NCI-H1105 (cell line): ENCODE results near the gene METRNL.

ENCODE experiments used
- DNase-seq: peaks from one replicate; lab custom pipeline; 2025; lab: John Stamatoyannopoulos, UW

The METRNL gene

DNA sequence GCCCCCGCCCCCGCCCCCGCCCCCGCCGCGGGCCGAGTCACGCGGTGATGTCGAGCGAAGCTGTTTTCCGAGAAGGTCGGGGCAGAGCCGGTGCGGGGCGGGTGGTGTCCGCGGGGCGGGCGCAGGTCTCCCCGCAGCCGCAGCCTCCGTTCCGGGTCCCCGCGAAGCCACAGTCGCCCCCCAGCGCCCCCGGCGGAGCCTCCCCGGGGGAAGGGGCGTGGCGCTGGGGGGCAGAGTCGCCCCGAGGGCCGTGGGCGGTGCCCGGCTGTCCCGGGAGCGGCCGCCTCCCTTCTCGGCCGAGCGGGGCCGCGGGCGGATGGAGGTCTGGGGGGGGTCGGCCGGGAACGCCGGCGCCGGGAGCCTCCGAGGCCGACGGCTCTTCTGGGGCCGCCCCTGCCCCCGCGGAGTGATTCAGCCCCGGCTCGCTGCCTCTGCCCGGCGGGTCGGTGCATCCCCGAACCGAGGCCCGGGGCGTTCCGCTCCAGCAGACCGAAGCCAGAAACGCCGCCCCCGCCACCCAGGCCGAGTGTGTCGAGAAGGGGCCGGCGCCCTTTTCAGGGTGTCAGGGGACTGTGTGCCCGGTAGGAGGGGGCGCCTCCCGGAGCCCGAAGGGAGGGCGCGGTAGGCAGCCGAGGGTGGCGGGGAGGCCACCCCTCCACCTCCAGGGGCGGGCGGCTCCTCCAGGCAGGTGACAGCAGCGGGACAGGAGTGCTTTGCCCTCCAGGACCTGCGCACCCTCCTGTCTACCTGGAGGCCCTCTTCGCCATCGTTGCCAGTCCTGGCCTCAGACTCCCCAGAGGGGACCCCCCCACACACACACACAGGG, 1.7 kb downstream of the METRNL start:
- DNase-seq = no peak

DNA sequence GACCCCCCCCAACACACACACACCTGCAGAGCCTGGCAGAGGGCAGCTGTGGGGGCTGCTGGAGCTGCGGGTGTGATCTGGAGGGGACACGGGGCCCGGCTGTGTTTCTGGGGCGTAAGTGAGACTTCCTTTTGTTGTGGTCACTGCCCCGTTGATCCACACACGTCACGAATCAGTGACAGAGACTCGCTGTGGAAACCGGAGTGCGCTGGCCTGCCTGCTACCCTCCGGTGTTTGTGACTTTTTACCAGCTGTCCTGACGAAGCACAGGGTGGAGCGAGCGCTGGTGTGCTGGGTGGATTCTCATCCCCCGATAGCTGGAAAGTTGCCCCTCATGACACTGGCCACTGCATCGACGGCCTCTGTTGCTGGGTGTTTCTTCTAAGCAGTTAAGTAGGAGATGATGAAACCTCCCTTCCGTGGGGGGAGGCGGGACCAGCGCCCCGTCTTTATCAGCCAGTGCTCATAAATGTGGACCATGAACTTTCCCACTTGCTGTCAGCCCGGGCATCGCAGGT, 2.3 kb downstream of the METRNL start:
- no peak for DNase-seq

DNA sequence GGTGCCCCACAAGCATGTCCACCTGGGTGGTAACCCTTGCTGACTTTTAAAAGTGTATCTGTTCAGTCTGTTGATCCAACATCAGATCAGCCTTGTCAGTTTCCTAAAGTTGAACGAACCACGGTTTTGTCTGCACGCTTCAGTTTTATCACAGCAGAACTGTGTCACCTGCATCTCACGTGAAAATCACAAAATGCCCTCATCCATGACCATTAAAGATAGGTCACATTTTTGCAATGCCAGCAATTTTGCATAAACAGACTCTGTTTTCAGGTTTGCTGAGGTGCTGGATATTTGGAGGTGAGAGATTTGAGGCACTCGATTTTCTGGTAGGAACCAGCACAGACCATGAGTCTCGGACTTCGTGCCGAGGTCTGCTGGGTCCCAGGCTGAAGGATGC, 3.0 kb downstream of the METRNL start:
- no peak for DNase-seq

DNA sequence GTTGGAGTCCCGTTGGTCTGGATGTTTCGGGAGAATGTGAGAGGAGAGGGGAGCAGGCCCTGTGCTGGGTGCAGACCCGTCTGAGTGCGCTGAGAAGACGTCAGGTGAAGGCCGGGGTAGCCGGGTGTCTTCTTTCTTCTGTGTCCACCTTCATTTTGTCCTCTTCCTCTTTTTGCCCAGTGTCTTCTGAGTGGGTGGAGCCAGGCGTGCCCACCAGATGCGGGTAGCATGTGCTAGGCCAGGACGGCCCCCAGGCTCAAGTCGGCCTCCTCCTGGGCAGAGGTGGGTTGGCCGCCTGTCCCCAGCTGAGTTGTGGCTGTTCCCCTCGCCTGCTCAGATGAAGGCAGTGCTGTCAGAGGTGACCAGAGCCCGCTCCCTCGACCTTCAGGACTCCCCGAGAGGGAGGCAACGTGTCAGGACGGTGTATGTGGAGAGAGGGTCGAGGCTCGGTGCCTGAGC, 3.5 kb downstream of the METRNL start:
- DNase-seq = no peak

DNA sequence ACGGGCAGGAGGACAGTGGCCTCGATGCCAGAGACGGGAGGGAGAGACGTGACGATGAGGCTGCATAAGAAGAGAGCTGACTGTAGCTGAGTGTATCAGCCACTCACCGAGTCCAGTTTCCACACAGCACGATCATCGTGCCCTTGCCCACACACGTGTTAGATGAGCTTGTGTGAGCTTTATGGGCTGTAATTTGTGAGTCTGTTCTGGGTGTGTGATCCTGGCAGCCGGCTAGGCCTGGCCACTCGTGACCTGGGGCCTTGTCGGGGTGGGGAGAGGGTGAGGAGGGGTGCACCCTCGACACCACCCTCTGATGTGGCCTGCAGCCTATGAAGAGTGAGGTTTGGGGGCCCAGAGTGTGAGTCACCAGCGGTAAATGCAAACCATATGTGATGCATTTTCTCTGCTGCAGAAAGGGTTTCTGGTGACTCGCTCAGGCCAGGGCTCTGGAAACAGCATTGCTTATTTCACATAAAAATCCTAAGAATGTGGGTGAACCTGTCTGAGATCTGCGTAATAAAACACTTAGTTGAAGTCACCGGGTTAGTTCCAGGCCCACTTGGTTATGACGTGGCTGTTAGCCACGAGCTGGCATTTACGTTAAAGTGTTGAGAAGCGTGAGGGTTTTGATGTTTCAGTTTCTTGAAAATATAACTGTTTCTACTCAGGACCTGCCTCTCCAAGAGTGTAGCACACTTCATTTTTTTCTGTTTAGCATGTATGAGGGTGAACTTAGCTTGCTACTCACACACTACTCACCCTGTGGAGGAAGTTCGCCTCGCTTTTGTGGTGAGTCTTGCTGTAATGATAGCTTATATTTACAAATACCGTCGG, 4.2 kb downstream of the METRNL start:
- DNase-seq = no peak

DNA sequence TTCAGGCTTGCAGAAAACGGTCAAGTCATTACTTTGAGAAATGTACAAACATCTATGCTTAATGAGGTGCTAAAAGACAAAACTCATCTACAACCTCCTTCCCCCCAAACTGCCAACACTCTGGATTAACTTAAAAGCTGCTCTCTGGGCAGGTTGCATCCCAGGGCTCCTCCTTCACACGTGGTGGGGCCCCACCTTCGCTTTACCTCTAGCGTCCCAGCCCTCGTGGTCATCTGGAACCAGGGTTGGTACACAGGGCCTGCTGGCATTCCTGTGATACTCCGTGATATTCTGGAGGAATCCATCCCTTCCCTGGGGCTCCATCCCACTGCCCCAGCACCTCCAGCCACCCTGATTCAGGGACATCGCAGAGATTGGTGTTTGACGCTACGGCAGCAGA, 4.8 kb downstream of the METRNL start:
- no peak for DNase-seq

DNA sequence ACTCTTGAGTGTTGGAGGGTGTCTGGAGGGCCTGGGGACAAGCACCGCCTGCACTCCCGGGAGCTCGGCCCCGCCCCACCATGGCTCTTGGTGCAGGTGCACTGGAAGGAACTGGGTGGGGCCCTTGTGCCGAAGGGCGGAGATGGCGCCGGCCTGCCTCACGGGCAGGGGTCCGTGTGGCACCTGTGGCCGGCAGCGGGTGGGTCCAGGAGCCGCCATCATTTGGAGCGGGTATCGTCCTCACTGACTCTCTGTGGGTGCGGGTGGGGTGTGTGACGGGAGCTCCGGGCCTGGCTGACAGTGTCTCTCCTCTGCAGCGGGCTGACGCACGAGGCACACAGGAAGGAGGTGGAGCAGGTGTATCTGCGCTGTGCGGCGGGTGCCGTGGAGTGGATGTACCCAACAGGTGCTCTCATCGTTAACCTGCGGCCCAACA, 5.2 kb downstream of the METRNL start:
- no peak for DNase-seq

DNA sequence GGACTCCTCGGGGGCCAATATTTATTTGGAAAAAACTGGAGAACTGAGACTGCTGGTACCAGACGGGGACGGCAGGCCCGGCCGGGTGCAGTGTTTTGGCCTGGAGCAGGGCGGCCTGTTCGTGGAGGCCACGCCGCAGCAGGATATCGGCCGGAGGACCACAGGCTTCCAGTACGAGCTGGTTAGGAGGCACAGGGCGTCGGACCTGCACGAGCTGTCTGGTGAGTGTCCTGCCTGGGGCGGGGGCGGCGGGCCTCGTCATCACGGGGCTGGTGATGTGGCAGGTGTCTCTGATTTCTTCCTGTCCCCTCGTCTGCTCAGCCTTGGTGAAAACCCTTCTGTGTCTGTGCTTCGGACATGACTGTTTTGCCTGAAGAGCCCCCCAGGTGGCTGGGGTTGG, 5.7 kb downstream of the METRNL start:
- DNase-seq = no peak

DNA sequence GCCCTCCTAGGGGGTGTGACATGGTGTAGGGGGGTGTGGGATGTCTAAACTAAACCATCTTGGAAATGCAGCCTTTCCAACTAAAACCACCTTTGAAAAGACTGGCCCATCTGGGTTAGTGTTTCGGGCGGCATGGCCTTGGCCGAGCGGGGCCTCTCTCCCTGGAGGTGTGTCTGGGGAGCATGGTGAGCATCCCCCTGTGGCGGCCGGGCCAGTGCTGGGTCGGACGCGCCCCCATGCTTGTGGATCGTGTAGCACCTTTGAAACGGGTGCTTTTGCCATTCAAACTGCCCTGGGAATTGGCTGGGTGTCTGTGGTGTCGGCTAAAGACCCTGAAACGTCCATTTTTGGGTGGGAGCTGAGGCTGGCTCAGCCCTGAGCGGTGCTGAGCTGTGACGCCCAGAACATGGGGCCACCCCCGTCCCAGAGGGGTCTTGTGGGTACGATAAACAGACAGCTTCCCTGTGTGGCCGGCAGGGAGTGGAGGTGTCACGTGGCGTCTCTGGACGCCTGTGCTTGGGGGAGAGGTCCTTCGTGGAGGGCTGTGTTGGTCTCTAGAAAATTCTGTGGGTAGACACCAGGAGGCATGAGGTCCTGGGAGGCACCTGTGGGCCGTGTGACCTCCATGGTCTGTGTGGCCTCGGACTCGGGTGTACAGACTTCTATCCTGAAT, 6.3 kb downstream of the METRNL start:
- no peak for DNase-seq

DNA sequence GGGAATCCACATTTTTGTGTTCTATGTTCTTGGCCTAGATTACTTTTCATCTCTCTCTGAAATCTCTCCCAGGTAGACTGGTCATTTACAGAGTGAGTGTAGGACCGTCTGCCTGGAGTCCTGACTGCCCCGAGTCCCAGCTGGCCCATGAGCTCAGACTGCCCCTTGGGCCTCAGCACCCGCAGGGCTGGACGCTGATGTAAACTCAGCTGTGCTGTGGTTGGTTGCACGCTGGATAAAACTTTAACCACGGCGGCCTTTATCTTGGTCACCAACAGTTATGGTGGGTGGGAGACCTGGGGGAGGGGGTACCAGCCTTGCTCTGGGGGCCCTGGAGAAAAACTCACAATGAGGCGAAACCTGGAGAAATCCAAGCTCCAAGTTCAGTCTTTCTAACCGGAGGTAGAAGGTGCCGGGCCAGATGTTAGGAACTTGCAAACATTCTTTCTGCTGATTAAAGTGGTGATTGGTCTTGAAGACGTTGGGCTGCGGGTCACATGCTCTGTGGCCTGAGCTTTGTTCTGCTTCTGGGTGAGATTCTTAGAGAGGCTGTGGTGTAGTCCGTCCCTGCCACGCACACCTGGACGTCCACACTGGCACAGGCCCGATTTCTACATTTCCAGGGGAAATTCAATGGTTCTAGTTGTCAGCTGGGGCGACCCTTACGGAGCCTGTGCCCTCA, 6.9 kb downstream of the METRNL start:
- no peak for DNase-seq

DNA sequence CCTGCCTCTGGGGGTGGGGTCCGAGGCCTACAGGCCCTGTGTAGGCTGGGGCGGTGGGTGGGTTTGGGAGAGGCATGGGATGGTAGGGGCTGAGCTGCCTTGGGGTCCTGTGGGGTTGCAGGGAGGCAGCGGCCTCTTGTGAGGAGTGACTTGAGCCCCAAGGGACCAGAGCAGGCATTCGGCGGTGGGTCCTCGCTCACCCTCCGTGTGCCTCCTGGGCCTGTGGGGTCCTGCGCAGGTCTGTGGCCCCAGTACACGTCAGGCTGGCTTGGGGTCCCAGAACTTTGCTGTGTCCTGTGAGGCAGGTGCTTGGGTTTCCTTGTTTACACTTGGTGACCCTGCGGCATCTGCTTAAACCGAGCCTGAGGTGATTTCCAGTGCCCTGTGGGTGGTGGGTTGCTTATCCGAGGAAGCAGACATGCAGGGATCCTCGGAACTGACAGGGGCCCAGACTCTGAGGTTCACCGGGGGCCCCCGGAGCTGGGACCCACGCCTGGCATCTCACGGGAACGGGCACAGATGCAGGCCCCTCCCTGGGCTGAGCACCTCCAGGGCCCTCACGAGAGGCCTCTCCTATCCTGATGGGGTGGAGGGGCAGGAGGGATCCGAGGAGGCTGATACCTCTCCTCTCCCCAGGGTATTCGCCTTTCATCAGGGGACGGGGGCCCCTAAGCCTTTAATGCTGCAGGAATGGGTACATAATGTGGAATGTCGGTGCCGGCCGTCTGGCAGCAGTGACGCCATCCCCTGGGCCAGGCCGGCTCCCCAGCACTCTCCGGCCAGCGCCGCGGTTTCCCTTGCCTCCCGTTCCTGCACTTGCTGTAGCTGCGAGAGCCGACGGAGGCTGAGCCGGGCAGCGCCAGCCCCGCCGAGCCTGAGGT, 7.7 kb downstream of the METRNL start:
- no peak for DNase-seq

DNA sequence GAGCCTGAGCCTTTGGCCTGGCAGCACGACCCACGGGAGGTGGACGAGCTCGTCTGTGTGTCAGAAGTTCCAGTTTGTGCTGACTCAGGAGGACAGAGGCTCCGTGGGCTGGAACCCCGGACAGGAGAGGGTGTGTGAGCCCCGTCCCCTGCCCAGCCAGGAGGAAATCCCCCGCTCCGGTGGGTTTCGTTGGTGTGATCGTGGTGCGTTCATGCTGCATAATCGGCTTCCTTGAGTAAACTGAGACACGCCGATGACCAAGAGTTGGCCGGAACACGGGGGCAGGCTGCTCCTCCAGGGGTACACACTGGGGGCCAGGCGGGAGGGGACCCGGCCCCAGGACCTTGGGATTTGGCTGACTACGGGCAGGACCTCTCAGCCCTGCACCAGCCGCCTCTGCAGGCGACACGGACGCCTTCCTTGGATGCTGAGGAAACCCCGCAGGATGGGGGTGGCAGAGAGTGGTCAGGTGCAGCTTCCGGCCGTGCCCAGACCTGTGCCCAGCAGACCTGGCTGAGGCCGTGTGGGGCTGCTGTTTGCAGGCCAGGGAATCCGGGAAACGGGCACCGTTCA, 8.5 kb downstream of the METRNL start:
- DNase-seq = no peak

DNA sequence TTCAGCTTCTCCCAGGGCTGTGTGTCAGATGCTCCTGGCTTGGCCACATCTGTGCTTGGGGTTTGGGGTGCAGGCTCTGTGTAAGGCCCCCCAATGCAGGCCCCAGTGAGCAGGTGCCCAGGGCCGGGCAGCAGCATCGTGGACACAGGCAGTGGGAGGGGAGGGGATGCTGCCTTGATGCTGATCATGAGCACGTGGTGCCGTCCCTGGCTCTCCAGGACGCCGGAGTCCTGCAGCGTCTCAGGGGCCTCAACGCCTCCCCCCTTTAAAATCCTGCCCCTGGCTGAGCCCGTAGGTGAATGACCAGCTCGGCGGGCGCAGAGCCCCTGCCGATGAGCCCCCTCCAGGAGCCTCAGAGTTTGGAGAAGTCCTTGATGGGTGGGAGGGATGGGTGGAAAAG, 9.0 kb downstream of the METRNL start:
- no peak for DNase-seq

DNA sequence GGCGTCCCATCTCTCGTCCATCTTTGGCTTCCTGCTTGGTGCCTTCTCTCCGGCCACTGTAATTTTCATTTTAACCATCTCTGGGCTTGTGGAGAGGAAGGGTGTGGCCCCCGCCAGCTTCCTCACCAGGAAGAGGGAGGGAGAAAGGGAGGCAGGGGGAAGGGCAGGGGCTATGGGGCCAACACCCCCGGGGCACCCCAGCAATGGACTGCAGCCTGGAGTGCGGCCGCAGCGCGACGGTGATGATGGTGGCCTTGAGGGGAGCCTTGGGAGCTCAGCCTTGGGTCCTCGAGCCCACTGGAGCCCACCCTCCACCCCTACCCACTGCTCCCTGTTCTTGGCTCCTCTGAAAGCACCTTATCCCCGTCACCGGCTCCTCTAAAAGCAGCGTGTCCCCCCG, 9.5 kb downstream of the METRNL start:
- DNase-seq = no peak

DNA sequence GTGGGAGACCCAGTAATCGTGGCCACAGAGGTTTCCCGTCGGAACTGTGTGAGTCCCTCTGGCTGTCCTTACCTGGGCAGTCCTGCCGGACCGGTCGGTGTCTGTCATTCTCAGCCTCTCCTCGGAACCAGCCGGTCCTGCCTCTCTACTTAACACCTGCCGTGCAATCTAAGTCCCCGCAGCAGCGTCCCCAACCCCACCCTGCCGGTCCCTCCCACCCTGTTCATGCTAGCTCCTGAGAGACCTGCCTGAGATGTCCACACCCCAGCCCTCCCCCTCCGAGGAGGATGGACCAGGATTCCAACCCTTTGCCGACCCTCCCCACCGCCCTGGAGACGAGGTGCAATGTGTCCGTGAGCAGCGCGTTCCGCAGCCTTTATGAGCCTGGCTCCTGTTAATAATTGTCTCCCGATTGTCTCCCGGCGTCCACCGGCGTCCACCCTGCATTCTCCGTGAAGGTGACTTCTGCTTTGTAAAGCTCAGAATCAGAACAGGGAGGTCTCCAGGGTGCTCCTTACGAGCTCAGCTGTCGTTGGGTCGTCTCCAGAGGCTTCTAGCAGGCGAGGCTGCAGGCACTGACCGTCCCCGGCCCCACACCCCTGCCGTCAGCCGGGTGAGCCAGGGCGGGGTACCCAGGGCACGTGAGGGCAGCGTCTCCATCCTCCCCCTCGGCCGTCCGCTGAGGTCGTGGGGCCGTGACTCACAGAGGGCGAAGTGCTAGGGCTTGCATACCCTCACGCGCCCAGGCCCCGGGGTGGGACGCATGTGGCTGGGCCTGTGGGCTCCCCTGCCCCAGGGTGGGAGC, 10.1 kb downstream of the METRNL start:
- no peak for DNase-seq

DNA sequence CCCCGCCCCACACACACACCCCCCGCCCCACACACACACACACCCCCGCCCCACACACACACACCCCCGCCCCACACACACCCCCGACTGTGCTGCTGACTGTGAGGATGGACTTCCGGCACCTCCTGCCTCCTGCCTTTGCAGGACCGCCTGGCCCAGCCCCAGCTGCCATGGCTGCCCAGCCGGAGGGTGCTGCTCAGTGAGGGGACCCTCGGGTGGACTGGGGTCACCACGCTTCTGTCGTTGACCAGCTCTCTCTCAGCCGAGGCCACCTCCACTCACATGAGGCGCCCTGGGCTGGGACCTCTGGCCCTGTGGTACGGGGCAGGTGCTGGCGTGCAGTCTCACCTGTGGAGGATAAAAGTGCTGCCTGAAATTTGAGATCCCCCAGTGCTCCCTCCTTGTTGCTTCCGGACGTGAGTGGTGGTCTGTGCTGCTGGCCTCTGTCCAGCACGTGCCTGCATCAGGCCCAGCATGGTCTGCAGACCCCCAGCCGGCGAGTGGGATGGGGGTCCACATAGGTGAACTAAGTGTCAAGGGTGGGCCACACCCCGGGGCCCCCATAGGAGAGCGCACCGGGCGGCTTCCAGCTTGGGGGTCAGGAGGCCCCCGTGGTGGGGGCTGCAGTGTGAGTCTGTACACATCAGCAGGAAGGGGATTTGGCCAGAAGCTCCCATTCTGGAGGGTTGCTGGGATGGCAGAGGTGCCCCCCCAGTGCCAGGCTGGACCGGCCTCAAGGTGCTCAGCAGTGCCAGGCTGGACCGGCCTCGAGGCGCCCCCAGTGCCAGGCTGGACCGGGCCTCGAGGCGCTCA, 11.2 kb downstream of the METRNL start:
- no peak for DNase-seq

DNA sequence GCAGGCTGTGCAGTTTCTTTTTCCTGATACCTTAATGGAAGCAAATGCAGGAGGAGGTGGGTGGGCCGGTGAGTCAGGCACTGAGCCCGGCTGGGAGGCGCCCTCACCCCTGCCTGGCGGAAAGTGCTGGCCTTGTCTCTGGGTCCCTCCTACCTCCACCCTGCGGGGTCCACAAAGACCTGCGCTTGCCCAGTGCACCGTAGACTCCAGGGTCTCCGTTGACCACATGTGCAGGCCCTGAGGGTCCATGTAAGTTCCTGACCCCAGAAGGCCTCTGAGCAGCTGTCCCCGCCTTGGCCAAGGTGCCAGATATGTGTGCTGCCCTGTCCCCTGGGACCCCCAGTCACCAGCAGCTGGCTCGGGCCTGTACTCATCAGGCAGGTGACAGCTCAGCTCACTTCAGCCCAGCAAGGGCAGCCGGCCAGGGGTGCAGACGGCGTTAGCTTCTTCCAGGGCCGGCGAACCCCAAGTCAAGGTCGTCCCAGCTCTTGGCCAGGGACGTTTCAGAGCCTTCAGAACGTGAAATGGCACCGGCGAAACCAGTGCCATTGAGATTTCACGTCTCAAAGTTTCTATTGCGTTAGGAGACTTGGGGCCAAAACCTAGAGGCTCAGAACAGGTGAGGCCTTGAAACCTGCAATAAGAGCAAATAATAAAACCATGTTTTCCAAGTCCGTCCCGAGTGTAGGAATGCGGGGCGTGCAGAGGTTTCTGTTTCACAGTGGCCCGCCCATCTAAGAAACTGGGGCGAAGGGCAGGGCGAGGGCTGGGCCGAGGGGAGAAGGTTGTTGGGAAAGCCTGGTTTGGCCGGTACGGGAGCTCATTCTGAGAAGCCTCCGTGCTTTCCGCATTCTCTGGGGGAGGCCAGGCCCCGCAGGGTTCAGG, 12.1 kb downstream of the METRNL start:
- DNase-seq = no peak

DNA sequence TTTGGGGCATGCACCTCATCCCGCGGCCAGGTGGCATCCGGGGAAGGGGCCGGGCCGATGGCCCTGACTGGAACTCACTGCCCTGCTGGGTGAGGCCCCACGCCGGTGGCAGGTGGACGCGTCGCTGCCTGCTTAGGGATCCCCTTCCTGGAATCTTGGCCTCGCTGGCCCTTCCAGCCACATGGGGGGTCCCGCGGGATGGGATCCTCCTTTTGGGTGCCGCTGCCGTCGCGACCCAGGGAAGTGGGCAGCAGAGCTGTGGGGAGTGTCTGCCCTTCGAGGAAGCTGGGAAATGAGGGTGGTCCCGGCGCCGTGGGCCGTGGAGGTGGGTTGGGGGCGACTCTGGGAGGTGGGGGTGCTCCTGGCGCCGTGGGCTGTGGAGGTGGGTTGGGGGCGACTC, 12.8 kb downstream of the METRNL start:
- DNase-seq = no peak
